Esophagus squamous epithelium (tissue), 4 donors: ENCODE measurements around the gene TNIK.

ENCODE experiments used
- CTCF ChIP-seq, 6 experiments: fragments of 450-650 bp in 4 of 6; fragments of 200-600 bp in 2 of 6; sonication (generic) in 2 of 6; IDR thresholded peaks; one replicate each; pipeline ENCODE4 v1.5.1; 2016 to 2019; ENCODE audit warnings: antibody characterized with exemption in 6 of 6, mild to moderate bottlenecking in 4 of 6, moderate library complexity in 4 of 6
- POLR2A ChIP-seq, 4 donors: fragments of 450-650 bp; IDR thresholded peaks; one replicate each; pipeline ENCODE4 v1.6.1; 2017; ENCODE audit warnings: antibody characterized with exemption in 4 of 4, mild to moderate bottlenecking in 4 of 4, moderate library complexity in 3 of 4

GRCh38 chr3:171419457-171419856 lies 40.7 kb downstream of the TNIK start:
- TF ChIP-seq CTCF (IDR thresholded peaks at IDR 0.05) (no peak), POLR2A (IDR thresholded peaks at IDR 0.05) (no peak)
